NCI-H2227 (cell line): ENCODE data around the gene ZNRD2.
A peak's percentile ranks its signal among the peaks of the same experiment; 100 is the strongest.

Source experiments
- DNase-seq: peaks from one replicate; lab custom pipeline; 2025; ENCODE audit not compliant: unreplicated experiment; lab: John Stamatoyannopoulos, UW

The ZNRD2 gene

GRCh38 chr11:65586247-65586630, 16.0 kb downstream of the ZNRD2 start:
- no peak for DNase-seq

- DNase-seq, result no peak
Measured at GRCh38 chr11:65586676-65587075, 16.4 kb downstream of the ZNRD2 start.

- peak; percentile 33 for DNase-seq
Measured at GRCh38 chr11:65588199-65589054, 18.1 kb downstream of the ZNRD2 start.

- DNase-seq, result no peak
Measured at GRCh38 chr11:65589444-65590239, 19.4 kb downstream of the ZNRD2 start.

- DNase-seq, result no peak
Measured at GRCh38 chr11:65590240-65590738, 20.0 kb downstream of the ZNRD2 start.

- DNase-seq, result no peak
Measured at GRCh38 chr11:65591939-65592857, 21.9 kb downstream of the ZNRD2 start.

- DNase-seq, result no peak
Measured at GRCh38 chr11:65592858-65593517, 22.7 kb downstream of the ZNRD2 start.

- no peak for DNase-seq
Measured at GRCh38 chr11:65593518-65594414, 23.5 kb downstream of the ZNRD2 start.

GRCh38 chr11:65595131-65595530, 24.9 kb downstream of the ZNRD2 start:
- DNase-seq, result no peak

GRCh38 chr11:65595543-65596281, 25.4 kb downstream of the ZNRD2 start, which contains the start of gene KCNK7:
Gene KCNK7 (minus strand): TSS chr11:65595800. CDS start chr11:65595772, 28 bp downstream.
- DNase-seq, result no peak

GRCh38 chr11:65596520-65596919, 26.2 kb downstream of the ZNRD2 start:
- no peak for DNase-seq

- no peak for DNase-seq
Measured at GRCh38 chr11:65598258-65598699, 28.0 kb downstream of the ZNRD2 start.

GRCh38 chr11:65599216-65599954, 29.1 kb downstream of the ZNRD2 start:
- DNase-seq, result no peak

GRCh38 chr11:65599955-65600246, 29.6 kb downstream of the ZNRD2 start:
- no peak for DNase-seq

GRCh38 chr11:65604258-65604657, 34.0 kb downstream of the ZNRD2 start:
- DNase-seq, result no peak

- no peak for DNase-seq
Measured at GRCh38 chr11:65606876-65607613, 36.8 kb downstream of the ZNRD2 start.
